Smooth muscle cell (in vitro differentiated cells): ENCODE measurements around the gene KIF18B. TPM values are rescaled to one million over a fixed set of nuclear protein-coding genes. Genes with fewer than 3 reads are reported as not detected.

ENCODE experiments used
- DNase-seq: peaks from one replicate; lab custom pipeline; 2025; ENCODE audit not compliant: unreplicated experiment; lab: John Stamatoyannopoulos, UW
- H2AFZ ChIP-seq: fragments of 200-600 bp; sonication (generic); 2 replicates; pipeline ENCODE4 v1.6.0; 2016; ENCODE audit warnings: antibody characterized with exemption, low read depth, mild to moderate bottlenecking
- H3F3A ChIP-seq: fragments of 200-600 bp; sonication (generic); 2 replicates; pipeline ENCODE4 v1.6.0; 2017; ENCODE audit warnings: antibody characterized with exemption, low read depth
- H3K27ac ChIP-seq: fragments of 200-600 bp; sonication (generic); 2 replicates; pipeline ENCODE4 v1.5.1; 2016; ENCODE audit warnings: low read depth, mild to moderate bottlenecking
- H3K27me3 ChIP-seq: fragments of 200-600 bp; sonication (generic); 2 replicates; pipeline ENCODE4 v1.6.1; 2016; ENCODE audit warnings: low read depth, mild to moderate bottlenecking
- H3K36me3 ChIP-seq: fragments of 200-600 bp; sonication (generic); 2 replicates; pipeline ENCODE4 v1.5.1; 2016; ENCODE audit warnings: low read depth
- H3K4me1 ChIP-seq: fragments of 200-600 bp; sonication (generic); 2 replicates; pipeline ENCODE4 v1.5.1; 2016; ENCODE audit warnings: low read depth
- H3K4me2 ChIP-seq: fragments of 200-600 bp; sonication (generic); 2 replicates; pipeline ENCODE4 v1.6.0; 2016; ENCODE audit warnings: mild to moderate bottlenecking
- H3K4me3 ChIP-seq: fragments of 200-600 bp; sonication (generic); 2 replicates; pipeline ENCODE4 v1.5.1; 2016; ENCODE audit warnings: mild to moderate bottlenecking
- H3K79me2 ChIP-seq: fragments of 200-600 bp; sonication (generic); 2 replicates; pipeline ENCODE4 v1.6.0; 2016; ENCODE audit warnings: low read depth, mild to moderate bottlenecking
- H3K9ac ChIP-seq: fragments of 200-600 bp; sonication (generic); 2 replicates; pipeline ENCODE4 v1.6.0; 2016; ENCODE audit warnings: low read depth
- H3K9me3 ChIP-seq: fragments of 200-600 bp; sonication (generic); replicated peaks from 2 replicates; pipeline ENCODE4 v1.5.1; 2016; ENCODE audit warnings: low read depth
- H4K20me1 ChIP-seq: fragments of 200-600 bp; sonication (generic); 2 replicates; pipeline ENCODE4 v1.6.0; 2016; ENCODE audit warnings: low read depth
- CTCF ChIP-seq: fragments of 200-600 bp; sonication (generic); IDR thresholded peaks from 2 replicates; pipeline ENCODE4 v1.5.1; 2017; ENCODE audit warnings: borderline replicate concordance, mild to moderate bottlenecking, antibody characterized with exemption; ENCODE audit not compliant: insufficient read depth, poor library complexity, severe bottlenecking
- WGBS: methylation state at CpG from one replicate; pipeline ENCODE4 v1.1.7; 2016; ENCODE audit warnings: low lambda C conversion rate; 5-methylcytosine and 5-hydroxymethylcytosine counted together
- polyA plus RNA-seq: library from polyadenylated mRNA; unstranded; fragments of >200 nt; fragmentation: Nextera tagmentation; extraction: Ambion mirVana; gene quantifications from 2 replicates; pipeline ENCODE4 v1.2.1, GENCODE V29; 2016
- total RNA-seq: library from RNA; depleted of rRNA; stranded (reverse); fragments of >200 nt; gene quantifications from 2 replicates; pipeline ENCODE4 v1.2.3, GENCODE V29; 2014

The KIF18B gene
- total and polyA plus RNA-seq, 2 experiments from 2014 or later: 2.7 to 3.4 TPM

- Histone ChIP-seq H3K9ac (no peak overlapping the region), H3K27me3 (no peaks in the 10 kb centered on the region), H3K9me3 (no peaks in the 10 kb centered on the region), H3K79me2 (no peaks in the 10 kb centered on the region), H3K36me3 (no peaks in the 10 kb centered on the region), H3K4me2 (peak overlapping the region; percentile 79), H3K4me3 (no peak overlapping the region), H4K20me1 (no peaks in the 10 kb centered on the region), H2AFZ (no peak overlapping the region), H3K4me1 (peaks cover 9% of the 10 kb centered on the region), H3F3A (no peaks in the 10 kb centered on the region), H3K27ac (no peak overlapping the region)
- no peak for TF ChIP-seq CTCF
- no peak for DNase-seq
- WGBS: 83% methylated on average over 25 of the region's 34 CpGs
Observed at GRCh38 chr17:44988044-44988942, 40.7 kb upstream of the KIF18B start.

- no peak for TF ChIP-seq CTCF
- no peaks in the 10 kb centered on the region for H3K36me3 ChIP-seq
- H4K20me1 ChIP-seq: no peaks in the 10 kb centered on the region
- no peak overlapping the region for H3K4me3 ChIP-seq
- H3K27me3 ChIP-seq: no peaks in the 10 kb centered on the region
- H3K79me2 ChIP-seq: no peaks in the 10 kb centered on the region
- H3K9ac ChIP-seq: no peak overlapping the region
- H3K27ac ChIP-seq: no peak overlapping the region
- H3F3A ChIP-seq: no peaks in the 10 kb centered on the region
- DNase-seq: no peak
- peaks cover 9% of the 10 kb centered on the region for H3K4me1 ChIP-seq
- WGBS: 81% methylated on average over 4 of the region's 4 CpGs
- no peak overlapping the region for H2AFZ ChIP-seq
- no peak overlapping the region for H3K4me2 ChIP-seq
- no peaks in the 10 kb centered on the region for H3K9me3 ChIP-seq
Observed at GRCh38 chr17:44983563-44983962, 36.0 kb upstream of the KIF18B start.

- no peak for TF ChIP-seq CTCF
- Histone ChIP-seq H3K36me3 (no peaks in the 10 kb centered on the region), H3K27ac (no peak overlapping the region), H3K4me3 (no peak overlapping the region), H3K9me3 (no peaks in the 10 kb centered on the region), H3F3A (no peaks in the 10 kb centered on the region), H4K20me1 (no peaks in the 10 kb centered on the region), H3K4me1 (peaks cover 14% of the 10 kb centered on the region), H3K27me3 (no peaks in the 10 kb centered on the region), H3K4me2 (no peak overlapping the region), H3K79me2 (no peaks in the 10 kb centered on the region), H2AFZ (no peak overlapping the region), H3K9ac (no peak overlapping the region)
- no peak for DNase-seq
- 100% methylated on average over 3 of the region's 3 CpGs for WGBS
Observed at GRCh38 chr17:44982113-44982702, 34.6 kb upstream of the KIF18B start.
